Epidermal melanocyte (primary cell): Measurements from ENCODE around the gene TSTD2.
"Not testable (repeated sequence)": the region's sequence is repeated elsewhere in the genome, so short reads cannot be mapped to it uniquely, and the experiment has no call there.

Source experiments
- DNase-seq: peaks from one replicate; pipeline ENCODE4 v3.0.0; 2011; ENCODE audit warnings: low spot score; ENCODE audit not compliant: insufficient read length

Gene TSTD2

DNA sequence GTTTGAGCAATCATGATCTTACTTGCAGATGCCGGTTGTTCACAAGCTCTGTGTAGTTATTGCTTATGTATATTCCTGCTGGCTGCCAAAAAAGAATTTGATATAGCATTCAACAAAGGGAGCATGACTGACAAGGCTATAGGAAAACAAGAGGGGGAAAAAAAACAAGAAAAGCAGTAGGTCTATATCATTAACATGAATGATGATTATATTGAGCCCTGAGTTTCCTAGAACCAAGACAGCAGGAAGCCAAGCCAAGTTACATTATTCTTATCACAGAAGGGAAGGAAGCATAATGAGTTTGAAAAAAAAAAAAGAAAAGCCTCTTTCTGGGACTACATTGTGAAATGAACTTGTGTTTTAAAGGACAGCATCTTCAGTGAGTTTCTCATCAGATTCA, 41.0 kb downstream of the TSTD2 start:
- no peak for DNase-seq

DNA sequence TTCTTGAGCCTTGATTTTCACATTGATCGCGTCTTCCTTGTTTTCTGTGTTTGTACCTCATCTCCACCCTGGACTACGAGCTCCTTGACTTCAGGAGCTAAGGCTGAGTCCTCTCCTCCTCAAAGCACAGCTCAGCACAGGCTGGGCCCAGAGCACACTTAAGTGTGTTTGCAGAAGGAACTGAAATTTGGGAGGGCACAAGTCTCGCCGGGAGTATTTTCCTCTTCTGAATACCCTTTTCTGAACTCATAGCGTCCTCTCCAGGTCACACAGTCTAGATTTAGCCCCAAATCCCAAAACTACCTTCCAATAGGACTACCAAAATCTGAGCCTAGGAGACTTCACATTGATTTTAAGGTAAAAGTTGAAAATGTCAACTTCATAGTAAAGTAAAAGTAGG, 41.6 kb downstream of the TSTD2 start:
- no peak for DNase-seq

DNA sequence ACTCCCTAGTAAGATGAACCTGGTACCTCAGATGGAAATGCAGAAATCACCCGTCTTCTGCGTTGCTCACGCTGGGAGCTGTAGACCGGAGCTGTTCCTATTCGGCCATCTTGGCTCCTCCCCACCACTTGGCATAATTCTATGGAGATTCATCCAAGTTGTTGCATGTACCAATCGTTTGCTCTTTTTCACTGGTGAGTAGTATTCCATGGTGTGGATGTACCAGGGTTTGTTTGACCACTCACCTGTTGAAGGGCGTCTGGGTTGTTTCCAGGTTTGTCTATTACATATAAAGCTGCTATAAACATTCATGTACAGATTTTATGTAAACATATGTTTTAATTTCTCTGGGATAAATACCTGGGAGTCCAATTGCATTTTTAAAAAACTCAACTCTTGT, 46.3 kb downstream of the TSTD2 start:
- DNase-seq = not testable (repeated sequence)

DNA sequence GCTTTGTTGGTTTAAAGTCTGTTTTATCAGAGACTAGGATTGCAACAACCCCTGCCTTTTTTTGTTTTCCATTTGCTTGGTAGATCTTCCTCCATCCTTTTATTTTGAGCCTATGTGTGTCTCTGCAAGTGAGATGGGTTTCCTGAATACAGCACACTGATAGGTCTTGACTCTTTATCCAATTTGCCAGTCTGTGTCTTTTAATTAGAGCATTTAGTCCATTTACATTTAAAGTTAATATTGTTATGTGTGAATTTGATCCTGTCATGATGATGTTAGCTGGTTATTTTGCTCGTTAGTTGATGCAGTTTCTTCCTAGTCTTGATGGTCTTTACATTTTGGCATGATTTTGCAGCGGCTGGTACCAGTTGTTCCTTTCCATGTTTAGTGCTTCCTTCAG, 48.4 kb downstream of the TSTD2 start:
- not testable (repeated sequence) for DNase-seq

DNA sequence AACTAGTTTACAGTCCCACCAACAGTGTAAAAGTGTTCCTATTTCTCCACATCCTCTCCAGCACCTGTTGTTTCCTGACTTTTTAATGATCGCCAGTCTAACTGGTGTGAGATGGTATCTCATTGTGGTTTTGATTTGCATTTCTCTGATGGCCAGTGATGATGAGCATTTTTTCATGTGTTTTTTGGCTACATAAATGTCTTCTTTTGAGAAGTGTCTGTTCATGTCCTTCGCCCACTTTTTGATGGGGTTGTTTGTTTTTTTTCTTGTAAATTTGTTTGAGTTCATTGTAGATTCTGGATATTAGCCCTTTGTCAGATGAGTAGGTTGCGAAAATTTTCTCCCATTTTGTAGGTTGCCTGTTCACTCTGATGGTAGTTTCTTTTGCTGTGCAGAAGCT, 51.6 kb downstream of the TSTD2 start:
- not testable (repeated sequence) for DNase-seq

GRCh38 chr9:97579914-97580313, 53.3 kb downstream of the TSTD2 start:
- no peak for DNase-seq

DNA sequence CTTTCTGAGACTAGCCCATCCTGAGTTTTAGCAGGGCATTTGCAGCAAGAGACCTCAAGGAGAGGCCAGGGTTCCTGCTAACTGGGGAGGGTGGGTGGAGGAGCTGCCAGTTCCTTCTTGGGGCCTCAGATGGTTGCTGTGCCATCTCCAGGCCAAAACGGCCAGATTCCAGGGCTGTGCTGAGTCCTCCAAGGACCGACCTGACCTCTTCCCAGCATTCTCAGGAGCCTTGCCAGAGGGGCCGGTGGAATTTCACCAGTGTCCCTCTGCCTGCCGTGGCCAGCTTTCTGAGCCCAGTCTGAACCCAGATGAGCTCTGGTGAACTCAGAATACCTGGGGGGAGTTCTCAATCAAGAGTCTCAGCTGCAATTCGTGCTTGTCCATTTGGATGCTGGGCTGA, 54.3 kb downstream of the TSTD2 start:
- no peak for DNase-seq

DNA sequence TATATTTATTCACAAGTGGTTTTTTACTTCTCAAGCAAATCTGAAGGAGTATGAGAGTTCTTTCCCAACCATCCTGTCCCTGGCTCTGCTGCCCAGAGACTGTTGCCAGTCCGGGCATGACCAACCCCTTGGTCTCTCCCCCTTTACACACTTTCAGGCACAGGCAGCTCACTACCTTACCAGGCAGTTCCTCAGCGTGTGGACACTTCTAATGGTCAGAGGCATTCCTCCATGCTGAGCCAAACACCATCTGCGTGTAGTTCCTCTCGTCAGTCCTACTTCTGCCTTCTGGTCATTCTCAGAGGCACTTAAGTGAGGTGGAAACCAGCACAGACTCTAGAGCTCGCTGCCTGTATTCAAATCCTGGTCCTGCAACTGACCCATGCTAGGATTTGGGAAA, 56.1 kb downstream of the TSTD2 start:
- DNase-seq = no peak

GRCh38 chr9:97575673-97576200, 57.4 kb downstream of the TSTD2 start:
- no peak for DNase-seq

GRCh38 chr9:97574921-97575672, 58.1 kb downstream of the TSTD2 start:
- DNase-seq = not testable (repeated sequence)

- DNase-seq = not testable (repeated sequence)
Observed at GRCh38 chr9:97574101-97574571, 59.0 kb downstream of the TSTD2 start.

DNA sequence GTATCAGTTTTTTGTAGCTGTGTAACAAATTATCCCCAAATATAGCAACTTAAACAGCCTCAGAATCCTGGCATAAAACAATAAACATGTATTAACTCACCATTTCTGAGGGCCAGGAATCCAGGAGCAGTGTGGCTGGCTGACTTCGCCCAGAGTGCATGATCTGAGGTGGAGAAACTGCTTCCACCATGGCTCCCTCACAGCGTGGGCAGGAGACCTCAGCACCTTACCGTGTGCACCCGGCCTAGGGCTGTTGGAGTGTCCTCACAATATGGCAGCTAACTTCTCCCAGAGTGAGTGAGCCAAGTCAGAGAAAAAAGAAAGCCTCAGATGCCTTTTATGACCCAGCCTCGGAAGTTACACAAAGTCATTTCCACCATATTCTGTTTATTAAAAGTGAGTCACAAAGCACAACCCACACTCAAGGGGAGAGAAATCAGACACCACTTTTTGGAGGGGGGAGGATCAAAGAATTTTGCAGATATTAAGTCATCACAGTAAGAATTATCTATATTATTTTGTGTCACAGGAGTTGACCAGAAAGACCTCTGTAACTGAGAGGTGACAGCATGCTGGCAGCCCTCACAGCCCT, 59.6 kb downstream of the TSTD2 start:
- DNase-seq = no peak

DNA sequence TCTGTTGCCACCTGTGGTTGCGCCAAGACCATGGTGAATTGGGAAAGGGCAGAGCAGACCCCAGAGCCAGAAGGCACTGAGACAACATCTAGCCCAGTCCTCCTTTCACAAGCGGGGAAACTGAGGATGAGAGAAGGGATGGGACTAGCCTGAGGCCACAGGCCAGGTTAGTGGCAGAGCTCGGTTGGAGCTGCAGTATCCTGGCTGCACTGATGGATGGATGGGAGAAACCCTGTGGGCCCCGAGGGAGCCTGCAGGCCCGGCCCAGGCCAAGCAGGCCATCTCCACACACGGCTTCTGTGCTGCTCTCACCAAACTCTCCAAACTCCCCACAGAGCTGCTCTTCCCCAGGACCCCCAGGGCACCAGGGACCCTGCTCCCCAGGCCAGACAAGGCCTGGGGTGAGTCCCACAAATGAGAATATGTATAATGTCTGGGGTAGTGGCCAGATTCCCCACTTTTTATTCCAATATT, 60.2 kb downstream of the TSTD2 start:
- DNase-seq = no peak

DNA sequence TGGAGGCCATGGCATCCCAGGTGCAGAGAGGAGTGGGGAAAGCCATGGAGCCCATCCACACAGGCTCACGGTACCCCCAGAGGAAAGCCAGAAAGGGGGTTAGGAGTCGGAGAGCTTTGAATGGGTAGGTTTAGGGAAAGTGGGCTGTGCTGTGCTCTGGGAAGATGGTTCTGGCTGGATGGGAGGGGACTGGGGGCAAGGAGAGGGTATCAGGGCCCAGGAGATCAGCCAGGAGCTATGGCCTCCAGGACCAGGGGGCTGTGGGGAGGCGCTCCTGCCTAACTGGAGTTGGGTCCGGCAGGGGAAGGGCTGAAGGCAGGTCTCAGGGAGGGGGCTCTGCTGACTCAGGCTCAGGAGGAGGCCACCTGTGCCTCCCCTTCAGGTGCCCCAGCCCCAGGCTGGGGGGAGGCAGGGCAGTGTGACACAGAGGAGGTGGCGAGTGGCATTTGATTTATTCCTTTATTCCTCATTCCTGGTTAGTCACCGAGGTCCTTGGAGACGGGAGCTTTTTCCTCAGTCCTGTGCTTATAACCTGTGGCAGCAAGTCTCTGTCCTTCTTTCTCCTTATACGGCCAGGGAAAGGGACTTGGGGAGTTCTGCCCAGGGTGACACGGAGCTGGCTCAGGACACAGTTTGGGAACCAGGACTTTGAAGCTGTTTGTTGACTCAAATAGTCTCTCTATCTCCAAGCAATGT, 60.8 kb downstream of the TSTD2 start:
- DNase-seq = no peak

DNA sequence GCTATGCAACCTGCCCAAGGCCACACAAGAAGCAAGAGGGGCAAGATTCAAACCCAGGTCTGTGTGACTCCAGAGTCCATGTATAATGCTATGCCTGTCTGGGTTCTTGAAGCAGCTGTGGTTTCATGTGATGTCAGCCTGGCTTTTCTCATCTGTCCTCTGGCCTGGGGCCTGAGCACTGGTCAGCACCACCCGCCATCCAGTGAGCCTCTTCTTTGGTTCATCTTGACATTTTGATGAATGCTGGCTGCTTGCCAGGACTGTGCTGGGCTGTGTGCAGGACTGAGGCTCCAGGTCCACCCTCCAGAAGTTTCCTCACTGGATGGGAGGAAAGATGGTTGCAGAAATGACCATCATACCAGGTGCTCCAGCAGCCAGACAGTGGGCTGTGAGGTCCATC, 61.5 kb downstream of the TSTD2 start:
- peak; percentile 74 for DNase-seq

DNA sequence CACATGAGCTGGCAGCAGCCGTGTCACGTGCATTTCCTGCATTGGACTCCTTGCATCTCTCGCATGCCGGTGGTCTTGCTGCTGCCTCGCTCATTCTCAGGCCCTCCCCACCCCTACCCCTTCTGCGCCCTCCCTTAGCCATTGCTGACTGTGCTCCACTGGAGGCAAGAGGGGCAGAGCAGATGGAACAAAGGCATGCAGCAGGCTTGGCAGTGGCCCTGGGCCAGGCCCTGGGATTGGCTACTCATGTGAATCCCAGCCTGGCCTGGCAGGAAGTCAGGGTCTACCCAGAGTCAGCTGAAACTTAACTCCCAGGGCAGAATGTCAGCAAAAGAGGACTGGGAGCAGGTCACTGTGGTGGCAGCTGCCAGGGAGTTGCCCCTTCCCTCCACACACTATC, 62.3 kb downstream of the TSTD2 start:
- peak; percentile 58 for DNase-seq

DNA sequence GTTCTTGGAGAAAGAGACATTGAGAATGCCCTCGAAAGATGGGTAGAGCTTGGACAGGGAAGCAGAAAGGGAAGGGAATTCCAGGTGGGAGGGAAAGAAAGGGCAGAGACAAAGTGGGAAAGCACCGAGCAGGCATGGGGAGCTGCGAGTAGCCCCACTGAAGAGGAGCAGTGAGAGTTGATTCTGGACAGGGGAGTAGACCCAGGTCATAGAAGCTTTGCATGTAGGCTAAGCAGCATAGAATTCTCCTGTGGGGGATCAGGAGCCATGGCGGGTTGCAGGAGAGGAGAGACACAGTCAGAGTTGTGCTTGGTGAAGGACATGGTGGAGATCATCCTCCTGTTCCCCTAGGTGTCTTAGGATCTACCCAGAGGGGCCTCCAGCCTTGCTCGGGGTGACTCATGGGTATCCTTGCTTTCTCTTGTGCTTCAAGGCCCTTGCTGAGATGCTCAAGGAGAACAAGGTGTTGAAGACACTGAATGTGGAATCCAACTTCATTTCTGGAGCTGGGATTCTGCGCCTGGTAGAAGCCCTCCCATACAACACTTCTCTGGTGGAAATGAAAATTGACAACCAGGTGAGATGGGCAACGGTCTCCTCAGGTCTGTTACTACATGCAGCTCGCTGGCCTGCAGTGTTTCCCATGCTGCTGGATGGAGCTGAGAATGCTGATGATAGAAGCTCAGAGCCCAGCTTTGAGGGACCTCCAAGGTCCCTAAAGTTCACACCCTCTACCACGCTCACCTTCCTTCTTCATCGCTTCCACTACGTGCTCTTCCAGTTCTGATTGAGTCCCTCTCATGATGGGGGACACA, 64.5 kb downstream of the TSTD2 start:
- no peak for DNase-seq

DNA sequence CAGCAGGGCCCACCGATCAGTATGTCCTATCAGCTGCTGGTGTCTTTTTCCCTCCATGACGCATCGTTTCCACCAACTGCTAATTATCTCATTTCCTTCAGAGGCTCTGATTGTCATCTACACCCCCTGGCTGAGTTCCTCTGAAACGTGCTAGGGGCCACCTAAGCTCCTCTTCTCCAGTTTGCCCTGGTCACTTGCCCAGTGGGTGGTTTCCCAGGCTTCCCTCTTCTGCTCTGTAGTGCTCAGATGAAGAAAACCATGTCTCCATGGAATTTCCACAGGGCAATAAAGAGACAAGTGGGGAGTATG, 65.3 kb downstream of the TSTD2 start:
- DNase-seq = no peak

DNA sequence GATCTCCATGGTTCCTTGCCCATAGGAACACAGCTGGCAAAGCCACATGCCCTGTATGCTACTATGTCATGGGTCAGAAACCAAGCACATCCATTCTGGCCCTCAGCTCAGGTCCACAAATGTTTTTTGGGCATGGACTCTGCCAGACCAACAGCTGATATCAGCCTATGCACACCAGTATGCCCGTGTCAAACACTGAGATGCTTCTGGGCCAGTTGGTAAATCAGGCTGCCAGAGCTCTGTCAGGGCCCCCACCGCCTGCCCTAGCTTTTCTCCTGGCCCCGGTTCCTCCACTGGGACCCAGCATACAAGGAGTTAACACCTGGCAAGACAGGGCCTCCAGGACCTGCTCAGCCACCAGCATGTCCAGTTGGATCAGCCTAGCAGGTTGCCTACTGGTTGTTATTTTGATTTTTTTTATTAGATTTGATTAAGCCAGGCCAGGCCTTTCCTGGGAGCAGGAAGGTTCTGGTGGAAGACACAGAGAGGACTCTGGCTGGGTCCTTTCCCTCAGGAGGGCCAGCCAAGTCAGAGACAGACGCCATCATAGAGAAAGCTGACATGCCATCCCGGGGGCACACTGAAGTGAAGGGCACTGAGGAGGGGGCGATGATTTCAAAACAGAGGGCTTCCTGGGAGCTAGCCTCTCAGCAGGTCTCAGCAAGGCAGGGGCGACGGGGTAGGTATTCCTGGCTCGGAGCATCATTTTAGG, 65.8 kb downstream of the TSTD2 start:
- DNase-seq = no peak

DNA sequence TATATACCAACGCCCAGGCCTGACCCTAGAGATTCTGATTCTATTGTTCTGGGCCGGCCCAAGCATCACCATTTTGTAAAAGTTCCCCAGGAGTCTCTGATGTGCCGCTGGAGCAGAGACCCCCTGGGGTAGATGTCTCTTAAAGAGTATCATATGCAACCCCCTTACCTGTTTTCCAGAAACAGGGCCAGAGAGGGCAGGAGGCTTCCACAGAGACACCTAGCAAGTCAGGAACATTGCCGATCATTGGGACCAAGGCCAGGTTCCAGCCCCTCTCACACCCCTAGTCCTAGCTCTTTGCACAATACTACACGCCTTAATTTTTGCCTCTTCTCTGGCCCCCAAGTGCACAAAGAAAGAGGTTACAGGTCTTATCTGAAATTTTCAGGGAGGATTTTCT, 67.9 kb downstream of the TSTD2 start:
- DNase-seq = no peak
